Stimulated activated CD4-positive, alpha-beta T cell treated with anti-CD3 and anti-CD28 coated beads, Interleukin-2, amount 100 ng/mL, for 4 hours (primary cell): ENCODE results near the gene GLT8D1.

ENCODE experiments used
- DNase-seq: peaks from one replicate; pipeline ENCODE4 v3.0.0-alpha.2; 2020; ENCODE audit warnings: low read depth

Gene GLT8D1

DNA sequence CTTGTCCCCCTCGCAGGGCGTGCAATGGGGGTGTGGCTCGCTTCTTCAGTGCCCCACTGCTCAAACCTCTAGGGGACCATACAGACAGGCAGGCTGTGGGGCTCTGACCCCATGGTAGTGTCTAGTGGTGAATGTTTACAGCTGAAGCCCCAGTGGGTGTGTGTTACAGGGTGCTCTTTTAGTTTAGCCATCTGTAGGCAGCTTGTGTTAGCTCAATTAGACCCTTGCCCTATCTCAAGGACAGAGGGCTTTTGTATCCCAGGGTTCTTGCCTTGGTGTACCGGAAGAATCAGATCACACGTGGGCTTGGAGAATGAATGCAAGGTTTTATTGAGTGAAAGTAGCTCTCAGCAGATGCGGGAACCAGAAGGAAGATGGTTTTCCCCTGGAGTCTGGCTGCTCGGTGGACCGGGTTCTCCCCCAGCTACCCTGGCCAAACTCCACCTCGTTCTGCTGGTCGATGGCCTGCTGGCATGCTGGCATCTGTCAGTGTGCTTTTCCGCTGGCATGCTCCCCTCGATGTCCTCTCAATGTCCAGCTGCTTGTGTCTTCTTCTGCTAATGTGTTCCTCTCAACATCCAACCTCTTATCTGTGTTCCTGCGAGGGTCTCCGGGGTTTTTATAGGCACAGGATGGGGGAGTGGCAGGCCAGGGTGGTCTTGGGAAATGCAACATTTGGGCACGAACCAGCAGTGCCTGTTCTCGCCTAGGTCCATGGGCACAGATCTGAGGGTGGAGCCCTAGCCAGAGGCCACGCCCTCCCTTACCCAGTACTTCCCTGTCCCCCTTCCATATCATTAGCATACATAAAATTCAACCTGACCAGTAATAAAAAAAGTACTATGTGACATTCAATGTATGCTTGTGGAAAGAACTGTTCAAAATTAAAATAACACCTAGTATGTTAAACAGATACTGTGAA is 7.0 kb upstream of the GLT8D1 start:
- DNase-seq, result no peak

DNA sequence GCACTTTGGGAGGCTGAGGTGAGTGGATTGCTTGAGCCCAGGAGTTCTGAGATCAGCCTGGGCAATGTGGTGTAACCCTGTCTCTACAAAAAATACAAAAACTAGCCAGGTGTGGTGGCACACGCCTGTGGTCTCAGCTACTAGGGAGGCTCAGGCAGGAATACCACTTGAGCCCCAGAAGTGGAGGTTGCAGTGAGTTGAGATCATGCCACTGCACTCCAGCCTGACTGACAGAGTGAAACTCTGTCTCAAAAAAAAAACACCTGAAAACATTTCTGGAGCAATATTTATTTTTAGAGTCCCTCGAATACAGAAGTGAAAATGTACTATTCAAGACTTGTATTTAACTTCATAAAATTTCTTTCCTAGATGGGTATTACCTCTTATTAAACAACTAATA is 4.9 kb upstream of the GLT8D1 start:
- no peak for DNase-seq

DNA sequence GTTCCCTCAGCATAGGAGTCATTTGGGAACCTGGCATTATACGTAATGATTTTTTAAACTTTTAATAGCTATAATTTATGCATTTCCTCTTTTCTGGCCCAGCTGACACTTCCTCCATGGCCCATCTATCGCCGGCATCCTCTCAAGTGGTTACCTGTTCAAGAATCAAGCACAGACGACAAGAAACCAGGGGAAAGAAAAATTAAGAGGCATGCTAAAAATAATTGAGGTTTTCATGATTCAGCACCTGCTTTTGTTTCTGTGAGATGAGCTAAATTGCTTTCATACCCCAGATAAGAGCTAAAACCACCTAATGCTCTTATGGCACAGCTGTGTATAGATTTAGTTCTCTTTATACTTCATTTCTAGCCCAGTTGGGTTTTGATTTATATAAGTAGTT is 2.0 kb upstream of the GLT8D1 start:
- DNase-seq, result no peak

DNA sequence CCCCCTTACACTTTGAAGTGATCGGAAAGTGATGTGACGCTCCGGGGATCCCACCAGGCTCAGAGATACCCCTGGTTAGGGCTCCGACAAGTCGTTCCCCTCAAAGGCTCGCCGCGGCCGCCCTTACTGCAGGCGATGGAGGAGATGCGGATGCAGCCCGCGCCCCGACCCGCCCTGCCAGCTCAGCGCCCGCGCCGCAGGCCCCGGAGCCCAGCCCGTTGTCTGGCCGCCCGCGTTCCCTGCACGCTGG is 228 bp downstream of the GLT8D1 start:
- DNase-seq, result no peak

DNA sequence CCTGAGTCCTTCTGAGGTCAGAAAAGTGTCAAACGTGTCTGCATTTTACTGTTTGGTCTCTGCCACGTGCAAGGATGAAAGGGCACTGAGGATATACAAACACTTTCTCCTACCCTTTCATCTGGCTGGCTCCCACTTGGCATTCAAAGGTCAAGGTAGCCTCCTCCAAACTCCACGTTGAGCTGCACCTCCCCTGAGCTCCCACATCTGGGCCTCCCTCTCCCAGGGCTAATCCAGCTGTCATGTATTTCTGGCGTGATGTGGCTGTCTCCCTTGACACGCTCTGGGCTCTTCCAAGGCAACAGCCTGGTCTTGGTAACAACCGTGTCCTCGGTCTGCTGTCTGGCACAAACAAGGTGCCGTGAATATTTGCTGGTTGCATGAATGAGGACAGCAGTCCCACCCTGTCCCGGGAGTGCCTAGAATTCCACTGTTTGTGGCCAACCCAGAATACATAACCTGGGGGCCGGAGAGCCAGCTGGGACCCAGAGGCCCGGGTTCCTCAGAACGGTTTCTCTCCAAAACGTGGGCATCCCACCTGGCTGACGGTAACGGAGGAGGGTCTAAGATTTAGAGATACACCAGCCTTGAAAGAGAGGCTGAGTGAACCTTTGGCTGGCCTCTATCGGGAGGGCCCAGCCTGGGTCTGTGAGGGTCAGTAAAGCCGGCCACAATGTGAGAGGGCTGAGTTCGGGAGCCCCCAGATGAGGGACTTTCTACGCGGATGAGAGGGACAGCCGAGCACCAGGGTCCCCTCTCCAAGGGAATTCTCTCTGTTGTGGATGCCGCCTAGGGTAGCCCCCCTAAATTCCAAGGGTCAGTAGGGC is 767 bp downstream of the GLT8D1 start:
- no peak for DNase-seq

DNA sequence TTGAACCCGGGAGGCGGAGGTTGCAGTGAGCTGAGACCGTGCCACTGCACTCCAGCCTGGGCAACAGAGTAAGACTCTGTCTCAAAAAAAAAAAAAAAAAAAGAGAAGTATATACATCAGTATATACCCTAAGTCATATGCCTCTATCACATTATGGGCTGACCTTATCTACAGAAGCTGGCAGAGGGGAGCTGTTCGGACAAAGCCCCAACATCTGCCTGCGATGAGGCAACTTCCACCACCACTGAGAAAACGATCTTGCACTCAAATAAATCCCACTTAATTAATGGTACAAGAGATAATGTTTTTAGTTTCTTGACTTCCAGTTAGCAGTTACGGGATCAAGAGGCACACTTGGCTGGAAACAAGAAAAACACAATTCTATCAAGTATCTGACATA is 2.2 kb downstream of the GLT8D1 start:
- no peak for DNase-seq

DNA sequence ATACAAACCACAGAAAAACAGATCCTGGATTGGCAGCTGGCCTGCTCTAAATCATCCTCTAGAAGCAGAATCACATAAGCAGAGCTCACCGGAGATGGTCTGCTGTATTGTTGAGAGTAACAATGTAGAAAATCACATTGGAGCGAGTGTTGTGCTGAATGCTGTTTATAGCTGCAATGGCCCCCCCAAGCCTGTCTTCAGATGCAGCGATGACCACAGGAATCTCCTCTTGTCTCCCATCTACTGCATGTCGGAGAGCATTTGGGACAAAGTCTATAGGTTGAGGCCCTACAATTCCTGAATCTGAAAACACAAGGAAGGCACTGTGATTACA is 8.0 kb downstream of the GLT8D1 start:
- no peak for DNase-seq

DNA sequence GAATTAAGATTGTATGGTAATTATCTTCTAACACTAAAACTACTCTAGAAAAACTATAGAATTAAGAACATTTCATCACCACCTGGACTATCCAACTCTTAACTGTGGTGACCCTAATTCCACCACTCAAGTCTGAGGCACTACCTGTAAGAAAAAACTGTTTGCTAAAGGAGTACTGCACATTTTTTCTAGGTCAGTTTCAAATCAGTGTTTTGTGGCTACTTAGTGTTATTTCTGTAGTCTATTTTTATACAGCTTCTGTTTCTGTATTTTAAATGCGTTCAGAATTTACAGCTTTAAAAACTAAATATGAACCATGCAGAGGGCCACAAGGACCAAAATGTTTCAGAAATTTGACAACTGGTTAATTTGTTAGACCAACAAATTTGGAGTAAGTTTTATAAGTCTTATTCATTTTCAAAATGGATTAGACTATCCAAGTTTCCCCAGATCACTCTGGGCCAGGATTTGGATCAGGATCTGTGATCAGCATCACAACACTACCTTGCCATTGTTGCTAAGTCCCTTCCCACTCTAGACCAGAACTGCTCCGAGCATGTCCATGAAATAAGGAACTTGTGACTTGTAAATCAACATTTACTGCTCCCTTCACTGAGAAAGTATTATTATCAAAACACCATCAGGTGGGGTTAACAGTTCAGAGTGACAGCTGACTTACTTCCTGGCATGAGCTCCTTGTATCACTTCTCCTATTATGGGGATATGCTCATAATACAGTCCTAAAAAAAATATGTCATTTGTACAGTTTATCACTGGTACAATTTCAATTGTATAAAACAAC is 8.6 kb downstream of the GLT8D1 start:
- no peak for DNase-seq

DNA sequence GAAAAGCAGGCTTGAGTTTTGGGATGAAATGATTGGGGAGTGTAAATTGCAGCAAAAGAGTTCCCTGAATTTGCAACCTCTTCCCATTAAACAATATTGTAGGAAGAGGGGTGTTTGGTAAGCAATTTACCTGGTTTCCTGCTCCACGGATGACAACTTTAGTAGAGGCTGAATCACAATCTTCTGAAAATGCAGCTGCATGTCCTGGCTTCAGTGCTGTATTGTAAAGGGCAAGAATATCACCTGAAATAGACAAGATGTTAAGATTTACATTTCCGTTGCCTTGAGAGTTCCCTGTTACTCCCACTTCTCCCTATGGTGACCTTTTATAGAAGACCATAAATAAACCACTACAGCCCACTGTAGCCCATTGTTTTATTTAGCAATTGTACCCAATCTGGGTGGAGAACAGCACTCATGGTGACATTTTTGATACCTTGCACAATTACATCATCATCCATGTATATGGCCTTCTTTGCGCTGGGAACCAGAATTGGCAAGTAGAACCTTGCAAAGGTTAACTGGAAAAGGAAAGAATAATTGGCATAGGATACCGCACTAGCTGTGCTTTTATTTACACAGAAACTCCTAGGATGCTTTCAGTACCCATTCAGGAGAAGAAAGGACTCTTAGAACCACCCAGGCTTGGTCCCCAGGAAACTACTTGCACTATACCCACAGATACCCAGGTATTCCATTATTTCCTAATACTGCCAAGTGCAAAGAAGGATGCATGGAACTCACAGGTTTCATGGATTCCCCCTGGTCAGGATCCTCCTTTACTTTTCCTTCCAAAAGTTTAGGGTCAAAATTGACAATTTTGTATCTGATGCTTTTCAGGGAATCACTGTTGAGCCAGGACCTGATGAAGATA is 9.6 kb downstream of the GLT8D1 start:
- no peak for DNase-seq

DNA sequence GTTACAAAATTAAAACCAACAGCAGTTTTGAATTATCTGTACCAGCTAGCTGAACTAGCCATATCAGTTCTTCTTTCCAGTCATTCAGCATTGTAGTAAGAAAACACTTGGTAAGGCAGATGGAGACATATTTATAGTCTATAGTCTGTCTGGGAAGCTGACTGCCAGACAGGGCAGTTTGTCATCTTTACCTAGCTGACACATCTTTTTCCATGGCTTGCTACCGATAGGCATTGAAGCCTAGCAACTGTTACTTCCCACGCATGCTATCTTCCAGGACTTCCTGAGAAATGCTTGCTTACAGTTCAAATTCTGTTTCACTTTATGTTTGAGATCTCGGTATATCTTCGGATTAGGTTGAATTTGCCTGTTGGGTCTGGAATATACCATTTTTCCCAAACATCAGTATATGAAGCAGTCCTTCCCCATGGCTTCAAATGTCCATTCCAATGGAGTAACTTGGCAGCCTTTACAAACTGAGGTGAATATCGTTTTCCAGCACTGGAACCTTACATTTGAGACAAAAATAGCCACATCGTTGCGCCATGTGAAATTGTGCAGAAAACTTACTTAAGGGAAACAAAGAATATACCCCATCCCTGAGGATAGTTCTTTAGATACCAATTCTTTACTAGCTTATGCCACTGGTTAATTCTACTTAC is 10.9 kb downstream of the GLT8D1 start:
- no peak for DNase-seq

DNA sequence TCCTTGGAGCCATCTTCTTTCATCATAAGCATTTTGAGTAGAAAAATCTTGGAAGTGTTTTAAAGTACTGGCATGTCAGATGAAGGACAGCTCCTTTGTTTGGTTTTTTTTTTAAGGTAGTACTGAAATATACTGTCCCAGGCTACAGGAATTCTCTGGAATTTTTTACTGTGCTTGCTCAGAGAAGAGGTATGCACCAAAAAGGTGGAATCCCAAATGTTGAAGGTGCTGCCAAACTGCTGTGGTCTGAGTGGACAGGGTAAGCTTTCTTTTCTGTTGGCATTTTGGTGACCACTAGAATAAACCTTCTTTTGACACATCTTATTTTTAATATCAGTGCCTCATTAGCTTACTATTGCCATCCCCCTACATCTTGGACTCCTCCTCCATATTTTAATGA is 12.5 kb downstream of the GLT8D1 start:
- no peak for DNase-seq

DNA sequence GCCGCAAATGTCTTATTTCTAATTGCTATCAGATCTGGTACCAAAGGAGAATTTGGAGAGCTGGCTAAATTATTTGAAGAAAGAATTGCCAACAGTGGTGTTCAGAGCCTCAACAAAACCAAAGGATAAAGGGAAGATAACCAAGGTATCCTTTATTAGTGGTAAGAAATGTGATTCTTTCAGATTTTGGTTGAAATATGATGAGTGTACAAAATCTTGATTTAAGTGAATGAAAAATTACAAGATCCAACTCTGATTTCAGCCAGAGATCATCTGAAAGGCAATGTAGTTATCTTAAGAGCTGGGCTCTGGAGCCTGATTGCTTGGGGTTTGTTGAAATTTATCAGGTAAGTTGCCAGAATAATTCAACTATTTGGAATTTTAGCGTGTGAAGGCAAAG is 15.0 kb downstream of the GLT8D1 start:
- no peak for DNase-seq

DNA sequence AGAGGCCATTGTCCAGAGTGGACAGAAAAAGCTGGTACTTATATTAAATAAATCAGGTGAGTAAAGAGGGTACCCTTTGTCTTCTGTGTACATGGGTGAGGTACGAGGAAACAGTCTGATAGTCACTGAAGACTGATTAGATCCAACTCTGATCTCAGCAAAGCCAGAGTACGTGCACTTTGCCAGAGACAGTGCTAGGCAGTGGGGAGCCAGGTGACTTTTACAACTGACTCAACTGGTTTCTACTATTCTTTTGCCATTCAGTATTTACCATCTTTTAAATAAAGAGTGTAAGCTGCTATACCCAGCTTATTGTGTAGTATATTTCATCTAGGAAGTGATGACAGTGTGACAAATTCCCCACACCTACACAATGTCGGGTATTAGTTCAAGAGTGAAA is 16.4 kb downstream of the GLT8D1 start:
- DNase-seq, result no peak

DNA sequence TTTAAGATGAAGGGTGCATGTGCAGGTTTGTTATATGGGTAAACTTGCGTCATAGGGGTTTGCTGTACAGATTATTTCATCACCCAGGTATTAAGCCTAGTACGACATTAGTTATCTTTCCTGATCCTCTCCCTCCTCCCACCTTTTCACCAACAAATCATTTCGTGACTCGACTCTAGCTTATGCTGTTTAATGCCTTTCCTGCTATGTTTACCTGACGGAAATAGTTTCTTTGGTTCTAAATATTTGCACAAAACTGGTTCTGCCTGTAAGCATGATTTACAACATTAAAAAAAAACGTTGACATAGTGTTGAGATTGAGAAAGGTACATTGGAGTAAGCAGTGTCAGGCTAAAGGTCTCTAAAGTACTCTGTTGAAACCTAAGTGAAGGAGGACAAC is 17.3 kb downstream of the GLT8D1 start:
- no peak for DNase-seq

DNA sequence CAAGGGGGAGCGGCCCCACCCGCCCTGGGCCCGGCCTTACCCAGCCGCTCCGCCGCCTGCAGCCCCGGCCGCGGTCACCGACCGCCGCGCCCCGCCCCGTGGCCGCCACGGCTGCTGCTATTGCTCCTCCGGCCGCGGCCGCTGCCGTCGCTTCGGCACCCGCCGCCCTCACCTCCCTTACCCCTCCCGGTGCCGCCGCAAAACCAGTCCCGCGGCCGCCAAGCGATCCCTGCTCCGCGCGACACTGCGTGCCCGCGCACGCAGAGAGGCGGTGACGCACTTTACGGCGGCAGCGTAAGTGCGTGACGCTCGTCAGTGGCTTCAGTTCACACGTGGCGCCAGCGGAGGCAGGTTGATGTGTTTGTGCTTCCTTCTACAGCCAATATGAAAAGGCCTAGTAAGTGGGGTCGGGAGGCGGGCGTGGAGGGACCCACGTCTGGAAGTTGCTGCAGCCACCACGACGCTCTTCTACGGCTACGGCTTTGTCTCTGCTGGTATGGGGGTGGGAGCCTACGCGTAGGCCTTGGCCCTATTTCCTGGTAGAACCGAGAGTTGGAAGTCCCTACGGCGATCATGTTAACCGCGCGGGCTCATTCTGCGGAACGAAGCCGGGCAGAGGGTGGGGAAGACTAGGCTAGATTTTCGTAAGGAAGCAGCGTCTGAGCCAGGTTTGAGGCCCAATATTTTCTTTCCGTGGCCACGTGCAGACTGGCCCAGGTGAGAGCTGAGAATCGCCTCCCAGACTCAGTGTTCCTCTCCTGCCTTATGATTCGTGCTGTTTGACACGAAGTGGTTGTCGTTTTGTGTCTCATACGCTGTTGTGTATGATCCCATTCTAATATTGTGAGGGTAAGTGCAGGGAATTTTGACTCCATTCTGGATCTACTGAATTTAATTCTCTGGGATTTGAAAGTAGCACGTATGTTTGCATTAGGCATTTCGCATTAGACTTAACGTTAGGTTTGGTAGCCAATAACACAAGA is 19.6 kb downstream of the GLT8D1 start, which contains the start of the genes GNL3 and PBRM1:
TSS of gene GNL3 (plus strand) at position 324 of the 983 bp plus-strand sequence. CDS start at position 385, 61 bp downstream.
TSS of gene PBRM1 (minus strand) at position 205 of the 983 bp plus-strand sequence.
- peak; percentile 87 for DNase-seq

DNA sequence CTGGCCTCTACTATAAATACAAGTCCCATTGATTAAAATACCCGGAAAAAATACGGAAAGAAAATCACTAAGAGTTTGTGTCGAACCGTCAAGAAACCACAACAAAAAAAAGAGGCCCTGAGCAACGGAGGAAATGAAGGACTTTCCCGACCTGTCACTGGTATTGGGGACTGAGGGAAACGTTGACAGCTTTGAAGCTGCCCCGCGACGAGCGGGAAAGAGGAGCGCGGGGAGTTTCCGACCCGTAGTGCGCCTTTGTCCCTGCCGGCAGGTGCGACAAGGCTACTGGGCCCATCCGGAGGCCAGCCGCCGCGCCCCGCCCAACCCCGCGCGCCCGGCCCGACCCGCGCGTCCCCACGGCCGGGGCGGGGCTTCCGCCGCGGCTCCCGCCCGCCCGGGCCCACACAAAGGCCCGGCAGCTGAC is 20.3 kb downstream of the GLT8D1 start:
- peak; percentile 39 for DNase-seq

DNA sequence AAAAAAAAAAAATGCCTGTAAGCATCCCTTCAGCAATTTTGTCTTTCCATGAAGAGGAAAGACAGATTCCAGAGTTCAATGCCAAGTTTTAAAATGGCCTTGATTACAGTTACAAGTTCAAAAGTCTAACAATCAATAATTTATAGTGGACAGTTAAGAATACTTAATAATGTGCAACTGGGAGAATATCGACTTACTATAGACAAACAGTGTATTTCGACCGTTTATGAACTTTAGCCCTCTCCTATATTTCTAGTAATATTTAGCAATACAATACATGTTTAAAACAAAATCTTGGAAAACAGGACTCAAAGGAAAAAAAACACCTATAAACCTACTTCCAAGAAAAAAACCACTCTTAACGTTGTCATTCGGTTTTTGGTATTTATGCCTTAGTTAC is 21.4 kb downstream of the GLT8D1 start:
- no peak for DNase-seq

DNA sequence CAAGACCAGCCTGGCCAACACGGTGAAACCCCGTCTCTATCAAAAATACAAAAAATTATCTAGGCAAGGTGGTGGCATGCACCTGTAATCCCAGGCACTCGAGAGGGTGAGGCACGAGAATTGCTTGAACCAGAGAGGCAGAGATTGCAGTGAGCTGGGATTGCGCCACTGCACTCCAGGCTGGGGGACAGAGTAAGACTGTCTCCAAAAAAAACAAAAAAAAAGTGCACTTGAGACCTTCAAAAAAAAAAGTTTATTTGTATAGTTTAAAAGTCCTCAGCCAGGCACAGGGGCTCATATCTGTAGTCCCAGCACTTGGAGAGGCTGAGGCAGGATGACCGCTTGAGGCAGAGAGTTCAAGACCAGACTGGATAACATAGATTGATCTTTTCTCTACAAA is 22.0 kb downstream of the GLT8D1 start:
- no peak for DNase-seq

DNA sequence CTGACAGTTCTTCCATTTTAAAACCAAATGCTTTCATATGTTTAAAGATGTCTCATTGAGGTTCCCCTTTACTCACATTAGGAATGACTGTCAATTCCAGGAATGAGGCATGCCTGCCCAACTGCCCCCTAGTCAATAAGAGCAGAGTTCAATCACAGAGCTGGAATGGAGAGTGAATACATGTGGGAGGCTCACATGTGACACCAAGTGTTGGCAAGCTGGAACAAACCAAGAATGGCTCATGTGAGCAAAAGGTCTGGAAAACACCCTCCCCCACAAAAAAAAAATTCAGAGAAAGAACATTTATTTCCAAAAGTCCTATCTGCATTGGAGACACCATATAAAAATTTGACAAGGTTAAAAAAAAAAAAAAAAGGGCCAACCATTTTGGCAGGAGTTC is 23.6 kb downstream of the GLT8D1 start:
- no peak for DNase-seq

DNA sequence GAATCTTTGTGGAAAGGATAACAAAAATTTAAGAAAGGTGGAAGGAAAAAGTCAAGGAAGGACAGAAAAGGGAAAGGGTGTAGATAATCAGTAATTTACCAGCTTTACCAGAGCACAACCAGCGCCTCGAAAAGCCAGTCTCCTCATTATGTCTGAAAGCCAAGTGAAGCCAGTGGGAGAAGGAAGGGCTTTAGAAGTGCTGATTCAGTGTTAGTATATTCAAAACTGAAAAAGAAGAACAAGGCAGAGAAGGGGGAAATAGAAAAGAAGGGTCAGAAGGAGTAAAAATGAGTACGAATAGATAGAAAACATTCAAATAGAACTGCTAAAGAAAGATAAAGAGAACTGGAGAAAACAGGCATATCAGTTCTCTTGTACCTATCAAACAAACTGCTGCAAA is 24.0 kb downstream of the GLT8D1 start:
- no peak for DNase-seq
